ENCODE measurements around the gene GSG1L2. TPM values are rescaled to one million over a fixed set of nuclear protein-coding genes. Genes with fewer than 3 reads are reported as not detected.

The GSG1L2 gene
- total and polyA plus RNA-seq, 2 donors (not counting 3 experiments of a cell fraction or from before 2014, with no cell fraction given) = not detected

DNA sequence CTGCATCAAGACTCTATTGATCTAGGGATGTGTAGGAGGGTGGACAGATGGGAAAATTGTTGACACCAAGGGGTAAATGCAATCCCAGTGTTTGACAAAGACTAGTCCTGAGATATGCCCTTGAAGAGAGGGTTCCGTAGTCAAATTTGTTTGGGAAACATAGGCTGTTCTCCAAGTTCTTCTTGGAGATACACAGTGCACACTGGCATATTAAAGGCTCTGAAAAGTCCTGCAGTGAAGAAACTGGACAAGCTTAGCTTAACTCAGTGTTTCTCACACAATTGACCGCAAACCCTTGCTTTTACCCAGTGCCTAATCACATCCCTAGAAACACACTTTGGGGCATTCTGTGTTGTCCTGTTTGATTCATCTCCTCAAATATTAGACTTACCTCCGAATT lies 41.3 kb downstream of the GSG1L2 start:
- Histone ChIP-seq H3K4me3 (replicated peaks in 1 of 3; ENCODE audit: insufficient read depth in 1 of 3, low read depth in 1 of 3, low read length in 3 of 3) (no peak overlapping the region), H3K9me1 (replicated peaks; ENCODE audit: control insufficient read depth, extremely low read depth, insufficient read depth, low read length) (no peaks in the 10 kb centered on the region), H3K27me3 (ENCODE audit: control insufficient read depth in 2 of 2, insufficient read depth in 2 of 2, low read length in 2 of 2) (no peaks in the 10 kb centered on the region), H2AFZ (ENCODE audit: low read depth, low read length) (no peak overlapping the region), H3K4me1 (ENCODE audit: control insufficient read depth, extremely low read depth, insufficient read depth, low read length) (no peaks in the 10 kb centered on the region), H3K4me2 (ENCODE audit: insufficient read depth, low read length) (no peak overlapping the region), H3K9ac (replicated peaks; ENCODE audit: extremely low read depth, insufficient read depth, low read length) (no peak overlapping the region), H4K20me1 (replicated peaks; ENCODE audit: control insufficient read depth, extremely low read depth, insufficient read depth, low read length) (no peaks in the 10 kb centered on the region), H3K27ac (ENCODE audit: insufficient read depth, low read depth, low read length) (no peak overlapping the region), H3K36me3 (ENCODE audit: control insufficient read depth in 2 of 2, extremely low read depth in 1 of 2, insufficient read depth in 2 of 2, low read length in 2 of 2) (no peaks in the 10 kb centered on the region), H3K9me3 (replicated peaks; ENCODE audit: control insufficient read depth, insufficient read depth, low read length) (peaks cover 2% of the 10 kb centered on the region), H3K79me2 (ENCODE audit: control insufficient read depth, insufficient read depth, low read length) (no peaks in the 10 kb centered on the region)
- dilution Hi-C loops (cut with MboI; ENCODE audit: extremely low pct_ligation_motif_present, low sequenced_read_pairs) = no loop called here
- ChIA-PET POLR2A (no interaction called here), CTCF (interaction anchor here (1.4 kb wide), 1 partner anchor 12 kb away, joined by 7 read pairs; no protein-coding TSS in a partner anchor)
- FAIRE-seq (no peak), DNase-seq (ENCODE audit: low read depth, low spot score) (no peak)
- no TSS peak for BruUV-seq (replicated peaks)
- no peak for TF ChIP-seq MAX (IDR thresholded peaks at IDR 0.05; ENCODE audit: insufficient read depth, insufficient read length)
- TF ChIP-seq CTCF (IDR thresholded peaks at IDR 0.05; ENCODE audit: extremely low read depth in 1 of 2, insufficient read depth in 1 of 2, low read depth in 1 of 2, low read length in 2 of 2) = no peak
- TF ChIP-seq POLR2A (IDR thresholded peaks at IDR 0.05; ENCODE audit: low read depth, low read length) = no peak
- TF ChIP-seq POLR2AphosphoS5 (IDR thresholded peaks at IDR 0.05; ENCODE audit: insufficient read depth, low read depth, low read length) = no peak
- TF ChIP-seq FOS (IDR thresholded peaks at IDR 0.05; ENCODE audit: borderline replicate concordance, insufficient read depth, low read length) = no peak
- TF ChIP-seq EZH2 (IDR thresholded peaks at IDR 0.05; ENCODE audit: borderline replicate concordance, low read depth, low read length, severe bottlenecking) = no peak
- TF ChIP-seq JUN (IDR thresholded peaks at IDR 0.05; ENCODE audit: borderline replicate concordance, insufficient read depth, insufficient read length, low read depth) = no peak
- intact Hi-C loops (cut with micrococcal nuclease) = no loop called here
